ENCODE results near the gene MEGF11.

Gene MEGF11

GRCh38 chr15:65947041-65947440 lies 306.5 kb downstream of the MEGF11 start:
- no peak for TF ChIP-seq CTCF (IDR thresholded peaks at IDR 0.05; ENCODE audit: control extremely low read depth, extremely low read depth, low read depth, missing control alignments)
- CTCF ChIA-PET, result no interaction called here
- no peak for DNase-seq (ENCODE audit: extremely low spot score)
- POLR2A ChIA-PET, result no interaction called here

- no peak for TF ChIP-seq CTCF (IDR thresholded peaks at IDR 0.05; ENCODE audit: control extremely low read depth, extremely low read depth, low read depth, missing control alignments)
- no peak for DNase-seq (ENCODE audit: extremely low spot score)
- ChIA-PET CTCF (interaction anchor here (1.1 to 1.2 kb wide), 3 partner anchors 16 to 343 kb away, joined by 3 read pairs; no protein-coding TSS in a partner anchor), POLR2A (no interaction called here)
Measured at GRCh38 chr15:65945616-65946015, 307.9 kb downstream of the MEGF11 start.

GRCh38 chr15:65944404-65944803 lies 309.1 kb downstream of the MEGF11 start:
- no peak for DNase-seq (ENCODE audit: extremely low spot score)
- CTCF ChIA-PET, result interaction anchor here (1.2 kb wide), 1 partner anchor 15 kb away, joined by 3 read pairs; no protein-coding TSS in a partner anchor
- TF ChIP-seq CTCF (IDR thresholded peaks at IDR 0.05; ENCODE audit: control extremely low read depth, extremely low read depth, low read depth, missing control alignments), result no peak
- POLR2A ChIA-PET, result no interaction called here

GRCh38 chr15:65942436-65942835 lies 311.1 kb downstream of the MEGF11 start:
- ChIA-PET POLR2A (no interaction called here), CTCF (interaction anchor here (1.0 kb wide), 1 partner anchor 576 kb away, joined by 3 read pairs; no protein-coding TSS in a partner anchor)
- no peak for DNase-seq (ENCODE audit: extremely low spot score)

GRCh38 chr15:65940618-65940909 lies 313.0 kb downstream of the MEGF11 start:
- no peak for TF ChIP-seq CTCF (IDR thresholded peaks at IDR 0.05; ENCODE audit: control extremely low read depth, extremely low read depth, low read depth, missing control alignments)
- ChIA-PET POLR2A (no interaction called here), CTCF (interaction anchor here (1.1 kb wide), 1 partner anchor 19 kb away, joined by 4 read pairs; no protein-coding TSS in a partner anchor)
- no peak for DNase-seq (ENCODE audit: extremely low spot score)

More at GRCh38 chr15:65942436-65942835, 311.1 kb downstream of the MEGF11 start:
- no peak for TF ChIP-seq CTCF (IDR thresholded peaks at IDR 0.05; ENCODE audit: control extremely low read depth, extremely low read depth, low read depth, missing control alignments)

- DNase-seq (ENCODE audit: extremely low spot score), result no peak
- TF ChIP-seq CTCF (IDR thresholded peaks at IDR 0.05; ENCODE audit: control extremely low read depth, extremely low read depth, low read depth, missing control alignments), result no peak
- POLR2A ChIA-PET, result no interaction called here
- CTCF ChIA-PET, result interaction anchor here (1.1 to 2.1 kb wide), 3 partner anchors 11 to 18 kb away, joined by 4 to 10 read pairs (median 5); no protein-coding TSS in a partner anchor
Measured at GRCh38 chr15:65939901-65940617, 313.5 kb downstream of the MEGF11 start.
